H1 (cell line): ENCODE measurements around the gene ARHGAP25. TPM values are rescaled to one million over a fixed set of nuclear protein-coding genes. Genes with fewer than 3 reads are reported as not detected.

Experiments used
- CTCF ChIA-PET: fragments of 300-600 bp; sonication (Branson Sonifier 250); formaldehyde crosslinking; loops from one replicate; lab custom pipeline; 2021; ENCODE audit not compliant: partially characterized antibody; lab: Charles Lee
- POLR2A ChIA-PET: fragments of 300-600 bp; sonication (Branson Sonifier 250); formaldehyde crosslinking; loops from one replicate; lab custom pipeline; 2021; ENCODE audit warnings: inconsistent platforms; ENCODE audit not compliant: partially characterized antibody; lab: Charles Lee
- DNase-seq, 2 experiments: peaks; one replicate each; pipeline versions ENCODE4 v3.0.0 to v3.0.0-alpha.2; 2010 to 2022; ENCODE audit warnings: low spot score in 2 of 2, low read depth in 1 of 2, mixed read lengths in 1 of 2
- FAIRE-seq: peaks from 2 replicates; lab custom pipeline; 2011; peaks lifted over from hg19 to GRCh38; lab: Jason Lieb, UNC
- H2AFZ ChIP-seq: 2 replicates; pipeline ENCODE4 v1.8.1; 2012; ENCODE audit warnings: low read length, inconsistent platforms
- H2AK5ac ChIP-seq: 2 replicates; pipeline ENCODE4 v1.6.1; 2013; ENCODE audit warnings: low read depth, low read length
- H2BK120ac ChIP-seq: replicated peaks from 2 replicates; pipeline ENCODE3; 2013; ENCODE audit warnings: low read depth, low read length, inconsistent platforms
- H2BK12ac ChIP-seq: 2 replicates; pipeline ENCODE4 v1.6.1; 2013; ENCODE audit warnings: low read depth, low read length
- H2BK15ac ChIP-seq: 2 replicates; pipeline ENCODE4 v1.6.1; 2013; ENCODE audit warnings: low read length
- H2BK20ac ChIP-seq: 2 replicates; pipeline ENCODE4 v1.6.1; 2013; ENCODE audit warnings: low read length
- H2BK5ac ChIP-seq: 2 replicates; pipeline ENCODE4 v1.6.1; 2013; ENCODE audit warnings: low read depth, low read length
- H3K14ac ChIP-seq: 2 replicates; pipeline ENCODE4 v1.6.1; 2013; ENCODE audit warnings: inconsistent platforms; ENCODE audit not compliant: insufficient read length
- H3K18ac ChIP-seq: 2 replicates; pipeline ENCODE4 v1.6.1; 2013; ENCODE audit warnings: low read length; ENCODE audit errors: extremely low read depth
- H3K23ac ChIP-seq: 2 replicates; pipeline ENCODE4 v1.6.1; 2013; ENCODE audit warnings: inconsistent platforms; ENCODE audit not compliant: insufficient read length
- H3K23me2 ChIP-seq: 2 replicates; pipeline ENCODE4 v1.6.1; 2013; ENCODE audit warnings: low read depth, low read length
- H3K27ac ChIP-seq: 2 replicates; pipeline ENCODE4 v1.6.1; 2011; ENCODE audit warnings: low read depth, low read length, inconsistent platforms
- H3K27me3 ChIP-seq, 4 experiments: replicated peaks in 1 of 4; 1 replicate in 1 of 4; 2 replicates in 3 of 4; pipeline versions ENCODE4 v1.6.1 to v1.8.1; 2011 to 2013; ENCODE audit warnings: low read length in 3 of 4, mild to moderate bottlenecking in 3 of 4, inconsistent platforms in 2 of 4, mixed read lengths in 2 of 4, moderate library complexity in 1 of 4; ENCODE audit not compliant: control insufficient read depth in 3 of 4, insufficient read depth in 3 of 4; ENCODE audit errors: extremely low read depth in 1 of 4
- H3K36me3 ChIP-seq, 4 experiments: 2 replicates each; pipeline versions ENCODE4 v1.6.1 to v1.8.1; 2011 to 2013; ENCODE audit warnings: mild to moderate bottlenecking in 4 of 4, low read length in 3 of 4, moderate library complexity in 2 of 4, control low read depth in 1 of 4, inconsistent platforms in 1 of 4; ENCODE audit not compliant: insufficient read depth in 4 of 4, control insufficient read depth in 2 of 4
- H3K4ac ChIP-seq: replicated peaks from 2 replicates; pipeline ENCODE3; 2013; ENCODE audit warnings: low read length, low read depth, mixed read lengths, inconsistent platforms; ENCODE audit not compliant: insufficient read length
- H3K4me1 ChIP-seq, 4 experiments: replicated peaks in 1 of 4; 1 replicate in 1 of 4; 2 replicates in 3 of 4; pipeline versions ENCODE4 v1.6.1 to v1.8.1; 2011 to 2013; ENCODE audit warnings: low read length in 3 of 4, inconsistent platforms in 2 of 4, mixed read lengths in 1 of 4; ENCODE audit not compliant: insufficient read depth in 4 of 4, control insufficient read depth in 3 of 4
- H3K4me2 ChIP-seq, 2 experiments: 2 replicates each; pipeline versions ENCODE4 v1.6.1 to v1.8.1; 2011 to 2013; ENCODE audit warnings: low read depth in 2 of 2, low read length in 2 of 2, control low read depth in 1 of 2, inconsistent platforms in 1 of 2, mild to moderate bottlenecking in 1 of 2; ENCODE audit not compliant: insufficient read depth in 1 of 2
- H3K4me3 ChIP-seq, 4 experiments: fragments of 200-600, 300-600 bp in 1 of 4; sonication (generic), shearing (Covaris generic), sonication (Bioruptor Twin) in 1 of 4; 2 replicates each; pipeline versions ENCODE4 v1.5.1 to v1.8.1; 2011 to 2016; ENCODE audit warnings: low read length in 4 of 4, low read depth in 3 of 4, control low read depth in 2 of 4, inconsistent platforms in 2 of 4, mild to moderate bottlenecking in 2 of 4, mixed read lengths in 1 of 4, moderate library complexity in 1 of 4; ENCODE audit not compliant: insufficient read depth in 2 of 4; ENCODE audit errors: extremely low read depth in 1 of 4
- H3K56ac ChIP-seq: replicated peaks from 2 replicates; pipeline ENCODE3; 2013; ENCODE audit warnings: low read depth, mild to moderate bottlenecking, mixed read lengths, low read length, inconsistent platforms; ENCODE audit not compliant: insufficient read length
- H3K79me1 ChIP-seq: 2 replicates; pipeline ENCODE4 v1.6.1; 2013; ENCODE audit warnings: low read depth, low read length, control low read depth
- H3K79me2 ChIP-seq, 2 experiments: 2 replicates each; pipeline versions ENCODE4 v1.6.1 to v1.8.1; 2012 to 2013; ENCODE audit warnings: low read length in 2 of 2, mild to moderate bottlenecking in 2 of 2, inconsistent platforms in 1 of 2; ENCODE audit not compliant: insufficient read depth in 2 of 2, control insufficient read depth in 1 of 2
- H3K9ac ChIP-seq, 4 experiments: replicated peaks in 1 of 4; 1 replicate in 1 of 4; 2 replicates in 3 of 4; pipeline versions ENCODE4 v1.6.1 to v1.8.1; 2011 to 2013; ENCODE audit warnings: low read depth in 3 of 4, low read length in 3 of 4, control low read depth in 2 of 4, mild to moderate bottlenecking in 2 of 4, moderate library complexity in 2 of 4, inconsistent platforms in 1 of 4; ENCODE audit errors: extremely low read depth in 1 of 4
- H3K9me3 ChIP-seq, 2 experiments: 2 replicates each; pipeline versions ENCODE4 v1.6.1 to v1.8.1; 2012 to 2013; ENCODE audit warnings: mild to moderate bottlenecking in 2 of 2, moderate library complexity in 2 of 2, control low read depth in 1 of 2, inconsistent platforms in 1 of 2, low read depth in 1 of 2, low read length in 1 of 2, mixed read lengths in 1 of 2; ENCODE audit not compliant: insufficient read depth in 2 of 2
- H4K20me1 ChIP-seq, 2 experiments: replicated peaks in 1 of 2; 2 replicates each; pipeline versions ENCODE3 to v1.8.1; 2011 to 2013; ENCODE audit warnings: inconsistent platforms in 2 of 2, low read length in 2 of 2, mild to moderate bottlenecking in 1 of 2; ENCODE audit not compliant: insufficient read depth in 2 of 2, control insufficient read depth in 1 of 2
- H4K5ac ChIP-seq: 2 replicates; pipeline ENCODE4 v1.6.1; 2013; ENCODE audit warnings: low read length, low read depth, mixed read lengths, inconsistent platforms; ENCODE audit not compliant: insufficient read length
- H4K8ac ChIP-seq: 2 replicates; pipeline ENCODE4 v1.8.0; 2013; ENCODE audit warnings: mild to moderate bottlenecking, moderate library complexity, low read length, inconsistent platforms; ENCODE audit not compliant: insufficient read depth; ENCODE audit errors: extremely low read depth
- H4K91ac ChIP-seq: replicated peaks from 2 replicates; pipeline ENCODE3; 2013; ENCODE audit warnings: low read length, mixed read lengths, inconsistent platforms; ENCODE audit not compliant: insufficient read length
- ATF2 ChIP-seq: IDR thresholded peaks from 2 replicates; pipeline ENCODE4 v1.6.1; 2012; ENCODE audit warnings: low read length, inconsistent platforms
- CBX5 ChIP-seq: fragments of 300-800, 300-1000 bp; sonication (generic); IDR thresholded peaks from 2 replicates; pipeline ENCODE4 v1.7.1; 2016; ENCODE audit warnings: antibody characterized with exemption, low read length, low read depth
- CHD2 ChIP-seq: IDR thresholded peaks from 2 replicates; pipeline ENCODE4 v1.6.1; 2012; ENCODE audit warnings: low read length, improper control_type of control experiment
- HDAC2 ChIP-seq, 2 experiments: fragments of 300-600 bp in 1 of 2; sonication (generic) in 1 of 2; IDR thresholded peaks; 2 replicates each; pipeline ENCODE4 v1.6.1; 2011 to 2012; ENCODE audit warnings: low read depth in 2 of 2, low read length in 2 of 2, mild to moderate bottlenecking in 2 of 2, moderate library complexity in 2 of 2, borderline replicate concordance in 1 of 2, inconsistent platforms in 1 of 2
- HDAC6 ChIP-seq: IDR thresholded peaks from one replicate; pipeline ENCODE4 v1.7.1; 2012; ENCODE audit warnings: low read depth, mild to moderate bottlenecking, inconsistent platforms, low read length, moderate library complexity
- MAFK ChIP-seq: IDR thresholded peaks from 2 replicates; pipeline ENCODE4 v1.6.1; 2012; ENCODE audit warnings: low read depth, mild to moderate bottlenecking, improper control_type of control experiment, low read length
- POU5F1 ChIP-seq: IDR thresholded peaks from 2 replicates; pipeline ENCODE4 v1.6.1; 2011; ENCODE audit warnings: low read depth, mild to moderate bottlenecking, low read length, moderate library complexity
- SUZ12 ChIP-seq: fragments of 200-600 bp; sonication (generic); IDR thresholded peaks from 2 replicates; pipeline ENCODE4 v1.6.1; 2012; ENCODE audit warnings: mild to moderate bottlenecking, inconsistent platforms, low read length, moderate library complexity, mixed read lengths
- TAF7 ChIP-seq: optimal IDR thresholded peaks from 2 replicates; pipeline ENCODE3; 2011; ENCODE audit warnings: low read depth, mild to moderate bottlenecking, inconsistent platforms, low read length, moderate library complexity, borderline replicate concordance
- ZNF274 ChIP-seq: IDR thresholded peaks from 2 replicates; pipeline ENCODE4 v1.7.0; 2012; ENCODE audit warnings: low read length, borderline replicate concordance; ENCODE audit errors: extremely low read depth
- WGBS, 2 experiments: shearing (Covaris generic) in 1 of 2; methylation state at CpG; one replicate each; pipeline versions ENCODE4 v1.1.6 to v1.1.7; 2013 to 2015; ENCODE audit warnings: low lambda C conversion rate in 2 of 2, mixed read lengths in 2 of 2, inconsistent platforms in 1 of 2, low coverage in 1 of 2, missing lambda C conversion rate in 1 of 2; ENCODE audit not compliant: insufficient replicate concordance in 2 of 2, insufficient coverage in 1 of 2, insufficient read length in 1 of 2; ENCODE audit errors: extremely low coverage in 1 of 2, missing lambda C conversion rate in 1 of 2; 5-methylcytosine and 5-hydroxymethylcytosine counted together
- polyA plus RNA-seq, 7 experiments: library from polyadenylated mRNA; depleted of rRNA in 3 of 7; stranded (reverse) in 5 of 7; unstranded in 2 of 7; fragments of >200 nt in 5 of 7; fragments of 200-250 nt in 2 of 7; gene quantifications; 1 replicate in 5 of 7; 2 replicates in 1 of 7; 4 replicates in 1 of 7; pipeline versions ENCODE4 v1.2.1 to v1.2.3, GENCODE V29; 2011 to 2013; ENCODE audit warnings: missing spikeins in 2 of 7, mixed read lengths in 2 of 7
- total RNA-seq: library from RNA; stranded (reverse); fragmentation: NEBNext Ultra II Directional; extraction: Animal tissue kit (Norgen Biotek cat#: 25700); gene quantifications from 2 replicates; pipeline ENCODE4 v1.2.1, GENCODE V29; 2021
- TF ChIP-seq, protein P1 (sequence below): IDR thresholded peaks from 2 replicates; pipeline ENCODE4 v1.6.1; 2012; ENCODE audit warnings: inconsistent platforms

ARHGAP25 gene
- total and polyA plus RNA-seq, 2 of the 8 experiments (the other 6 are each of a cell fraction or from before 2014, with no cell fraction given) = 1.00 to 1.2 TPM

- Histone ChIP-seq H3K4me2 (no peak overlapping the region), H2BK5ac (no peak overlapping the region), H3K27me3 (no peaks in the 10 kb centered on the region; a peak in 1 of 7 replicates), H4K20me1 (no peaks in the 10 kb centered on the region), H2BK20ac (no peak overlapping the region), H3K4me1 (no peaks in the 10 kb centered on the region), H3K14ac (no peak overlapping the region), H3K18ac (no peak overlapping the region), H3K4me3 (no peak overlapping the region), H2AK5ac (no peak overlapping the region), H3K79me2 (no peaks in the 10 kb centered on the region), H3K36me3 (no peaks in the 10 kb centered on the region), H3K79me1 (no peaks in the 10 kb centered on the region), H2BK12ac (no peak overlapping the region), H3K23ac (no peak overlapping the region), H3K27ac (no peak overlapping the region), H3K9ac (no peak overlapping the region), H3K23me2 (no peaks in the 10 kb centered on the region), H4K91ac (no peak overlapping the region), H3K9me3 (no peaks in the 10 kb centered on the region), H2BK120ac (no peak overlapping the region), H2AFZ (no peak overlapping the region), H4K5ac (no peak overlapping the region), H2BK15ac (no peak overlapping the region), H3K4ac (no peak overlapping the region), H3K56ac (no peak overlapping the region), H4K8ac (no peak overlapping the region)
- CTCF ChIA-PET = interaction anchor here (0.9 to 1.8 kb wide), 4 partner anchors 16 to 208 kb away, joined by 4 to 5 read pairs (median 4); no protein-coding TSS in a partner anchor
- POLR2A ChIA-PET = no interaction called here
- FAIRE-seq = no peak
- no peak for DNase-seq
- 80% methylated on average over 2 of the region's 2 CpGs; no CpG with 5 or more reads in 1 of the 2 experiments for WGBS, 2 experiments
- TF ChIP-seq CBX5 = no peak
- no peak for TF ChIP-seq TAF7
- no peak for TF ChIP-seq POU5F1
- TF ChIP-seq HDAC6 = no peak
- TF ChIP-seq CHD2 = no peak
- no peak for TF ChIP-seq MAFK
- TF ChIP-seq, protein P1, sequence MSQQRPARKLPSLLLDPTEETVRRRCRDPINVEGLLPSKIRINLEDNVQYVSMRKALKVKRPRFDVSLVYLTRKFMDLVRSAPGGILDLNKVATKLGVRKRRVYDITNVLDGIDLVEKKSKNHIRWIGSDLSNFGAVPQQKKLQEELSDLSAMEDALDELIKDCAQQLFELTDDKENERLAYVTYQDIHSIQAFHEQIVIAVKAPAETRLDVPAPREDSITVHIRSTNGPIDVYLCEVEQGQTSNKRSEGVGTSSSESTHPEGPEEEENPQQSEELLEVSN = no peak
- TF ChIP-seq HDAC2 (IDR thresholded peaks at IDR 0.05; ENCODE audit: borderline replicate concordance in 1 of 2, low read depth in 2 of 2, low read length in 2 of 2) = no peak
- TF ChIP-seq ZNF274 = no peak
- TF ChIP-seq ATF2 = no peak
- no peak for TF ChIP-seq SUZ12
Measured at GRCh38 chr2:68736086-68736485, 1.5 kb downstream of the ARHGAP25 start.
